AG04449 (cell line): ENCODE results near the gene EML4.
"Not testable (repeated sequence)": the region's sequence is repeated elsewhere in the genome, so short reads cannot be mapped to it uniquely, and the experiment has no call there.

ENCODE experiments used
- CTCF ChIA-PET: fragments of 350-600 bp; formaldehyde crosslinking; extraction: SDS; loops from one replicate; lab custom pipeline; 2021; ENCODE audit warnings: antibody characterized with exemption; lab: Yijun Ruan, JAX
- POLR2A ChIA-PET: fragments of 400-600, 350-600 bp; formaldehyde crosslinking; extraction: SDS; loops from one replicate; lab custom pipeline; 2020; ENCODE audit warnings: antibody characterized with exemption, inconsistent platforms; lab: Yijun Ruan, JAX
- DNase-seq: peaks from one replicate; pipeline ENCODE4 v3.0.0-alpha.2; 2010; ENCODE audit warnings: low read depth, low spot score
- H3K4me3 ChIP-seq: 2 replicates; pipeline ENCODE4 v1.5.1; 2011; ENCODE audit warnings: low read depth, mild to moderate bottlenecking, control low read depth, low read length
- CTCF ChIP-seq: IDR thresholded peaks from one replicate; pipeline ENCODE4 v1.5.1; 2011; ENCODE audit warnings: mild to moderate bottlenecking, moderate library complexity, low read length, control low read depth, inconsistent platforms; ENCODE audit not compliant: insufficient read depth; ENCODE audit errors: missing control alignments

EML4 gene

DNA sequence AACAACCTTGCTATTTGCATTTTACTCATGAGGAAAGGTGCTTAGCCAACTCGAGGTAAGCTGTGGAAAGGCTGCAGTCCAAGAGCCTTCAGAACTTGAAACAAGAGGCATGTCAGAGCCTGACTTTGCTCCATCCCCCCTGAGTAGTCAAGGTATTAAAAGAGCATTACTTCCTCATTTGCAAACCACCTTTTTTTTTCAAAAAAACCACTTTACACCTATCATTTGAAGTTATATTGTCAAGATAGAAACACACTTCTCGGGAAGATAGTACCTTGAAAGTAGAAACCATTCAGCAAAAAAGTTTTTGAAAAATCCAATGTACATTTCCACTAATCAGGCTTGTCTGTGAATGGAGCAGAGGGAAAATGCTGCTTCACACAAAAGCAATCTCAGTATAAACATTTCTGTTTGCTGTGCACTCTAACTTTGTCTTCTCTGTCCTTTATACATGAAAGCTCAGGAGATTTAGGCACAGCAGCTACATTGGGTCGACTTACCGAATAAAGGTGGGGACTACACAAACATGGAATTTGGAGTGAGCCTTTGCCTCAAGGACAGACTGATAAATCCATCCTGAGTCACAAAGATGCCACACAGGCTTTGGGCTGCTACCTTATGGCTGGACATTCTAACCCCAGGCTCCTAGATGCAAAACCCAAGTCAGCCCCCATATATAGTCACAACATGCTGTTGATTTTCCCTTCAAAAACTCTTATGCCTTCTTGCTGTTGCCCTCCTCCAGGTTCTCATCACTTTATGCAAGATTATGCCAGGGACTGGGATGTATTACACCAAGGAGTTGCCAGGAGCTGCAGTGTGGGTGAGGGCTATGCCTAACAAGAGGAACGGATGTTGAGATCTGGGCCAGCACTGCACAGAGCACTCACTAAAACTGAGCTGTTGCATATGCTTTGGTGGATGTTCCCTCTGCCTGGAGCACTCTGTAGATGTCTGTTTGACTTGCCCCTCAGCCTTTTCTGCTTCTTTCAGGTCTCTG lies 41.4 kb upstream of the EML4 start:
- CTCF ChIA-PET: interaction anchor here (1.3 to 3.3 kb wide), 3 partner anchors 22 to 106 kb away, joined by 3 to 11 read pairs (median 3); no protein-coding TSS in a partner anchor
- POLR2A ChIA-PET: interaction anchor here (0.8 kb wide), 1 partner anchor 187 kb away, joined by 3 read pairs; no protein-coding TSS in a partner anchor
- DNase-seq: no peak
- TF ChIP-seq CTCF: no peak
- H3K4me3 ChIP-seq: no peak overlapping the region

DNA sequence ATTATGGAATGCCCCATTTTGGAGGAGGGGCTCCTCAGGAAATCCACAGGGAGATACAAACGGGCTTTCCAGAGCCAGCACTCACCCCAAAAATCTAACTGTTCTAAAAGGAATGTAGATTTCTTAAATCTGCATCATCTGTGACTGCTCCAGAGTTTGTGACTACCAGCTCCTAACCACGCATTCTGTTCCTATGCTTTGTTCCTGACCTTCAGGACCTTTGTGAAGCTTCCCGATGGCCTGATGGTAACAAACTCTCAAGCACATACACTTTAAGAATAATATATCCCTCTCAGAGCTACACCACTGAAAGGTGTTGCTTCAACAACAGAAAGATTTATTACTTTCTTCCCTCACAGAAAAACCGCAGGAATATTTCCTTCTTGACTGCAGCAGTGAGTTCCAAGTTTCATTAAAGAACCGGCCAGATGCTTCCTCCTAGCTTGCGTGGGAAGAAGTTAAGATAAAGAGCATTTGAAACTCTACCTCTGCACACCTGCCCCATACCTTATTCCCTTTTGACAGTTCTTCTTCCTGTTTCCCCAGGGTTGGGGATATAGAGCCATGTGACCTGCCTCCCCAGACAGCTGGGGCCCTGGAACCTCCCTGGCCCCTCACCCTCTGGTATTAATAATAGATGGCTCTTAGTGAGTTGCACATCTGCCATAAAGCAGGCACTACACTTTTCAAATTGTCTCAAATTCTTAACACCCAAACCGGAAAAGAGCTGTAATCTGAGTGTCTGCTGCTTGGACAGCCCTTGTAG lies 40.2 kb upstream of the EML4 start:
- no peak overlapping the region for H3K4me3 ChIP-seq
- POLR2A ChIA-PET: interaction anchor here (0.8 to 1.4 kb wide), 4 partner anchors 10 to 186 kb away, joined by 3 to 4 read pairs (median 3); no protein-coding TSS in a partner anchor
- CTCF ChIA-PET: interaction anchor here (0.8 to 3.3 kb wide), 5 partner anchors 11 to 274 kb away, joined by 3 to 11 read pairs (median 3); no protein-coding TSS in a partner anchor

GRCh38 chr2:42129487-42129852 lies 39.7 kb upstream of the EML4 start:
- TF ChIP-seq CTCF: no peak
- H3K4me3 ChIP-seq: no peak overlapping the region
- no peak for DNase-seq
- ChIA-PET CTCF (interaction anchor here (0.8 to 3.3 kb wide), 5 partner anchors 12 to 275 kb away, joined by 3 to 11 read pairs (median 3); no protein-coding TSS in a partner anchor), POLR2A (interaction anchor here (1.0 to 1.4 kb wide), 2 partner anchors 11 to 12 kb away, joined by 3 to 4 read pairs; no protein-coding TSS in a partner anchor)

More for the DNA sequence above, 40.2 kb upstream of the EML4 start:
- TF ChIP-seq CTCF: no peak
- peak; percentile 34 for DNase-seq

DNA sequence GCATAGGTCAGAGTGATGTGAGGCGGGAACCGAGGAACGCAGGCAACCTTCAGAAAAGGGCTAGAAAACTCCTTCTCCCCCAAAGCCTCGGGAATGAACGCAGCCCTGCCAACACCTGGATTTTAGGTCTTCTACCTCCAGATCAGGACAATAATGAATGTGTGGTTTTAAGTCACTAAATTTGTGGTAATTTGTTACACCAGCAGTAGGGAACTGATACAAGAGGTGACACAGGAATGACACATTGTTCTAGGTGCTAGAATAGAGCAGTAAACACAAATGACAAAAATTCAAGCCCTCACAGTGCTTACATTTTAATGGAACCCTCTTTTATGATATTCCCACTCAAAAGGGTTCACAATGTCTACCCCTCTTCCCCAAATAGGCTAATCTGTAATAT lies 39.2 kb upstream of the EML4 start:
- no peak overlapping the region for H3K4me3 ChIP-seq
- TF ChIP-seq CTCF: no peak
- no peak for DNase-seq
- ChIA-PET CTCF (interaction anchor here (3.3 kb wide), 1 partner anchor 35 kb away, joined by 11 read pairs; no protein-coding TSS in a partner anchor), POLR2A (interaction anchor here (1.4 kb wide), 1 partner anchor 12 kb away, joined by 3 read pairs; no protein-coding TSS in a partner anchor)

- H3K4me3 ChIP-seq, POLR2A ChIA-PET, DNase-seq: not testable (repeated sequence)
- CTCF ChIA-PET: interaction anchor here (0.8 kb wide), 1 partner anchor 12 kb away, joined by 3 read pairs; no protein-coding TSS in a partner anchor
These were observed 38.3 kb upstream of the EML4 start for GRCh38 chr2:42130858-42131257.

DNA sequence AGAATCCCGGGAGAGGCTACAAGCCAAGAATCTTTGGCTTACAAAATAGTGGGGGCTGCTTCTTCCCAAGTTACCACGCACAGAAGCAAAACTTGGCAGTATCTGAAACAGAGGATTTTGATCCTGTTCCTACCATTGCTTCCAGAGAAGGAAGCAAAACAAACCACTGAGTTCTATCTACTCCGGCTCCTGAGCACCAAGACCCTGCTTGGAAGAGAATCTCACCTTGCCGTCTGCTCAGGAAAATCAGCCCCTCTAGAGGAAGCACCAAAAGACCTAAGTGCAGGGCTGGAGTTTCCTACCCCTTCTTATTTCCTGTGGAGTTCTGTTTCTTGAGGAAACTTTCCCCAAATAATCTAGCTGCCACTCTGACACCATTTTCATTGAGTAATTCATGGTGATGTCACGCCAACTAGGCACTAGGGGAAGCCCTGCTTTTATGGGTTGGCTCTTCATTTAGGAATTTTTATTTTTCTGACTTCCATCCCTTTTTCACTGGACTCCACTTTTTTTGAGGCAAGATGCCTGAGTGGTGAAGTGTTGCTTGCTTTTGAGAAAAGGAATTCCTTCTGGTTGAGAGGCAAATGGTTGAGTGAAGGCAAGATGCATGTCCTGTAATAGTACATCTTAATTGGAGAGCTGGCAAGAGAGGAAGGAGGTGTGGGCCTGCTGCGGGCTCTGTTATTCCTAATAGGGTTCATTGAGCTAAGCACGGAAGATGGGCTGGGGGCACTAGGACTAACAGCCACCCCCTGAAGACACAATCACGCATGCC lies 36.8 kb upstream of the EML4 start:
- no peak for TF ChIP-seq CTCF
- peak overlapping the region; percentile 46; the same call in 1 of the 2 replicates for H3K4me3 ChIP-seq
- POLR2A ChIA-PET: interaction anchor here (0.5 to 1.9 kb wide), 8 partner anchors 9 to 558 kb away, joined by 3 to 27 read pairs (median 4); no protein-coding TSS in a partner anchor
- CTCF ChIA-PET: interaction anchor here (0.8 to 1.5 kb wide), 6 partner anchors 11 to 280 kb away, joined by 3 to 8 read pairs (median 4); no protein-coding TSS in a partner anchor
- DNase-seq: peak; percentile 94
